Ishikawa (cell line): ENCODE data around the gene SOX6.

Source experiments
- CEBPB ChIP-seq: IDR thresholded peaks from 2 replicates; pipeline ENCODE4 v1.6.1; 2012
- CREB1 ChIP-seq: IDR thresholded peaks from 2 replicates; pipeline ENCODE4 v1.6.1; 2012; ENCODE audit warnings: low read depth
- EGR1 ChIP-seq: IDR thresholded peaks from 2 replicates; pipeline ENCODE4 v1.6.1; 2012
- EP300 ChIP-seq: IDR thresholded peaks from 2 replicates; pipeline ENCODE4 v1.6.1; 2012; ENCODE audit warnings: borderline replicate concordance
- FOXM1 ChIP-seq: IDR thresholded peaks from 2 replicates; pipeline ENCODE4 v1.6.1; 2012; ENCODE audit warnings: low read depth, borderline replicate concordance
- MAX ChIP-seq: IDR thresholded peaks from 2 replicates; pipeline ENCODE4 v1.6.1; 2012
- NFIC ChIP-seq: IDR thresholded peaks from 2 replicates; pipeline ENCODE4 v1.6.1; 2012
- RAD21 ChIP-seq: IDR thresholded peaks from 2 replicates; pipeline ENCODE4 v1.6.1; 2012; ENCODE audit warnings: low read depth
- TAF1 ChIP-seq: IDR thresholded peaks from 2 replicates; pipeline ENCODE4 v1.6.1; 2012; ENCODE audit warnings: low read depth, mild to moderate bottlenecking
- TCF12 ChIP-seq: IDR thresholded peaks from 2 replicates; pipeline ENCODE4 v1.6.1; 2012; ENCODE audit warnings: low read depth
- USF1 ChIP-seq: IDR thresholded peaks from 2 replicates; pipeline ENCODE4 v1.6.1; 2012
- YY1 ChIP-seq: IDR thresholded peaks from 2 replicates; pipeline ENCODE4 v1.6.1; 2012; ENCODE audit warnings: low read depth
- TF ChIP-seq, protein P1 (sequence below): IDR thresholded peaks from 2 replicates; pipeline ENCODE4 v1.6.1; 2012; ENCODE audit warnings: low read depth, mild to moderate bottlenecking

DNA sequence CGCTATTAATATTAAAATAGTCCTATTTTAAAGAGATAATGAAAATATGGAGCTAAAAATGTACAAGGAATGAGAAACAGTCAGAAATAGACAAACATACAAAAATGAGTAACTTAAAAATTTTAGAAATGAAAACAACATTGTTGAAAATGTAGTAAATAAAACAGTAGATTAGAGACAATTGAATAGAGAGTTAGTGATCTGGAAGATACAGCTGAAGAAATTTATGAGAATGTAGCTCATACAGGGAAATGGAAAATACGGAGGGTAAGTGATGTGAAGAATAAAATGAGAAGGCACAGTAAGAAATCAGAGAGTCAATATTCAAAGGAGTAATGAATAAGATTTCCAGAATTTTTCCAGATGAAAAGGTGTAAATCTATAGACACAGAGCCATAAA lies 424.8 kb downstream of the SOX6 start:
- TF ChIP-seq EGR1 (no peak), EP300 (no peak), USF1 (no peak), RAD21 (no peak), MAX (no peak), FOXM1 (no peak), CEBPB (no peak), TAF1 (no peak), NFIC (no peak), TCF12 (no peak), CREB1 (no peak), YY1 (no peak)
- TF ChIP-seq, protein P1, sequence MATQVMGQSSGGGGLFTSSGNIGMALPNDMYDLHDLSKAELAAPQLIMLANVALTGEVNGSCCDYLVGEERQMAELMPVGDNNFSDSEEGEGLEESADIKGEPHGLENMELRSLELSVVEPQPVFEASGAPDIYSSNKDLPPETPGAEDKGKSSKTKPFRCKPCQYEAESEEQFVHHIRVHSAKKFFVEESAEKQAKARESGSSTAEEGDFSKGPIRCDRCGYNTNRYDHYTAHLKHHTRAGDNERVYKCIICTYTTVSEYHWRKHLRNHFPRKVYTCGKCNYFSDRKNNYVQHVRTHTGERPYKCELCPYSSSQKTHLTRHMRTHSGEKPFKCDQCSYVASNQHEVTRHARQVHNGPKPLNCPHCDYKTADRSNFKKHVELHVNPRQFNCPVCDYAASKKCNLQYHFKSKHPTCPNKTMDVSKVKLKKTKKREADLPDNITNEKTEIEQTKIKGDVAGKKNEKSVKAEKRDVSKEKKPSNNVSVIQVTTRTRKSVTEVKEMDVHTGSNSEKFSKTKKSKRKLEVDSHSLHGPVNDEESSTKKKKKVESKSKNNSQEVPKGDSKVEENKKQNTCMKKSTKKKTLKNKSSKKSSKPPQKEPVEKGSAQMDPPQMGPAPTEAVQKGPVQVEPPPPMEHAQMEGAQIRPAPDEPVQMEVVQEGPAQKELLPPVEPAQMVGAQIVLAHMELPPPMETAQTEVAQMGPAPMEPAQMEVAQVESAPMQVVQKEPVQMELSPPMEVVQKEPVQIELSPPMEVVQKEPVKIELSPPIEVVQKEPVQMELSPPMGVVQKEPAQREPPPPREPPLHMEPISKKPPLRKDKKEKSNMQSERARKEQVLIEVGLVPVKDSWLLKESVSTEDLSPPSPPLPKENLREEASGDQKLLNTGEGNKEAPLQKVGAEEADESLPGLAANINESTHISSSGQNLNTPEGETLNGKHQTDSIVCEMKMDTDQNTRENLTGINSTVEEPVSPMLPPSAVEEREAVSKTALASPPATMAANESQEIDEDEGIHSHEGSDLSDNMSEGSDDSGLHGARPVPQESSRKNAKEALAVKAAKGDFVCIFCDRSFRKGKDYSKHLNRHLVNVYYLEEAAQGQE, result no peak
